ENCODE measurements around the gene PRR5L. TPM values are rescaled to one million over a fixed set of nuclear protein-coding genes. Genes with fewer than 3 reads are reported as not detected.

Gene PRR5L
- total RNA-seq, 2 experiments from 2014 or later, result 7.0 to 8.1 TPM

GRCh38 chr11:36367806-36368680 is 72.0 kb downstream of the PRR5L start:
- H3K9me3 Mint-ChIP-seq, result no peaks in the 10 kb centered on the region
- H3K4me3 Mint-ChIP-seq, result no peak overlapping the region
- H3K27me3 Mint-ChIP-seq, result peaks cover 30% of the 10 kb centered on the region
- CTCF ChIA-PET, result no interaction called here
- H3K36me3 Mint-ChIP-seq (ENCODE audit: low read depth), result no peaks in the 10 kb centered on the region
- H3K27ac Mint-ChIP-seq, result no peak overlapping the region
- POLR2A ChIA-PET, result no interaction called here
- DNase-seq, result no peak
- peaks cover 4% of the 10 kb centered on the region for H3K4me1 Mint-ChIP-seq (ENCODE audit: low read depth)
- TF ChIP-seq CTCF (IDR thresholded peaks at IDR 0.05), result no peak
- intact Hi-C loops (cut with micrococcal nuclease), result no loop called here
- ATAC-seq, result no peak

- TF ChIP-seq CTCF (IDR thresholded peaks at IDR 0.05), result no peak
- Mint-ChIP-seq H3K27ac (no peak overlapping the region), H3K4me3 (no peak overlapping the region), H3K9me3 (no peaks in the 10 kb centered on the region), H3K36me3 (ENCODE audit: low read depth) (no peaks in the 10 kb centered on the region), H3K27me3 (peaks cover 36% of the 10 kb centered on the region), H3K4me1 (ENCODE audit: low read depth) (peaks cover 11% of the 10 kb centered on the region)
- POLR2A ChIA-PET, result no interaction called here
- DNase-seq (no peak), ATAC-seq (no peak)
- CTCF ChIA-PET, result no interaction called here
- intact Hi-C loops (cut with micrococcal nuclease), result no loop called here
These were observed 75.1 kb downstream of the PRR5L start for GRCh38 chr11:36371181-36371580.

DNA sequence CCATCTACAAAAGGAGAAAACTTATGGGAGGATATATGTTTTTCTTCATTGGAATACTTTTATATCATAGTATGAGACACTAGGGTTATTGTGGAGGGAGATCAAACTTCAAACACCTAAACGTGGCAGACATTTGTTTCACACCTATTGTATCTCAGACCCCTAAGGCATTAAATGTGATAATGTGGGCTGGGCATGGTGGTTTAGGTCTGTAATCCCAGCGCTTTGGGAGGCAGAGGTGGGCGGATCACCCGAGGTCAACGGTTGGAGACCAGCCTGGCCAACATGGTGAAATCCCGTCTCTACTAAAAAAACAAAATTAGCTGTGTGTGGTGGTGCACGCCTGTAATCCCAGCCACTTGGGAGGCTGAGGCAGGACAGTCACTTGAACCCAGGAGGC is 75.5 kb downstream of the PRR5L start:
- Mint-ChIP-seq H3K4me3 (no peak overlapping the region), H3K27ac (no peak overlapping the region), H3K4me1 (ENCODE audit: low read depth) (peaks cover 12% of the 10 kb centered on the region), H3K36me3 (ENCODE audit: low read depth) (no peaks in the 10 kb centered on the region), H3K9me3 (no peaks in the 10 kb centered on the region), H3K27me3 (peaks cover 36% of the 10 kb centered on the region)
- ChIA-PET POLR2A (no interaction called here), CTCF (no interaction called here)
- DNase-seq (no peak), ATAC-seq (no peak)
- no peak for TF ChIP-seq CTCF (IDR thresholded peaks at IDR 0.05)
- intact Hi-C loops (cut with micrococcal nuclease), result no loop called here

GRCh38 chr11:36372101-36372771 is 76.1 kb downstream of the PRR5L start:
- H3K27me3 Mint-ChIP-seq, result peaks cover 38% of the 10 kb centered on the region
- no peak for DNase-seq
- no peaks in the 10 kb centered on the region for H3K9me3 Mint-ChIP-seq
- ChIA-PET CTCF (interaction anchor here (0.8 to 1.2 kb wide), 2 partner anchors 15 to 80 kb away, joined by 3 read pairs; no protein-coding TSS in a partner anchor), POLR2A (no interaction called here)
- peaks cover 15% of the 10 kb centered on the region for H3K4me1 Mint-ChIP-seq (ENCODE audit: low read depth)
- intact Hi-C loops (cut with micrococcal nuclease), result no loop called here
- no peak for TF ChIP-seq CTCF (IDR thresholded peaks at IDR 0.05)
- ATAC-seq, result no peak
- no peak overlapping the region for H3K4me3 Mint-ChIP-seq
- no peak overlapping the region for H3K27ac Mint-ChIP-seq
- no peaks in the 10 kb centered on the region for H3K36me3 Mint-ChIP-seq (ENCODE audit: low read depth)

Data from activated CD8-positive, alpha-beta T cell treated with anti-CD3 and anti-CD28 coated beads for 36 hours (primary cell).